ENCODE data around the gene KLC4.
"Not testable (repeated sequence)": the region's sequence is repeated elsewhere in the genome, so short reads cannot be mapped to it uniquely, and the experiment has no call there.

KLC4 gene

DNA sequence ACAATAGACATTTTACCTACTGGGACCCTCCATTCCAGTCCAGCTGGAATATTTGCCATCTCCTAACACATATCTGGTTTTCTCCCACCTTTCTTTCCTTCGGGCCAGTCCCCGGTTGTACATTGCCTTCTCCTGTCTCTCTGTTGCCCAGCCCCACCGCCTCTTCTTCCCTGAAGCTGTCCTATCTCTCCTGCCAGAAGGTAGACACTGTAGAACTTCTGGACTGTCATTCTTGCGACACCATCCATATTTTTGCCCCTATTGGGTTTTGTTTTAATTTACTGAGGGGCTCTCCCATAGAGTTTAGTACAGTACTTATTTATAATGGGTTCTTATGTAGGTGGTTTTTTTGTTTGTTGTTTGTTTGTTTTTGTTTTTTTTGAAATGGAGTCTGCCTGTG, 21.6 kb downstream of the KLC4 start:
- Histone ChIP-seq H3F3A (ENCODE audit: insufficient read depth, low read length) (no peaks in the 10 kb centered on the region), H3K4me3 (ENCODE audit: low read depth, low read length, poor library complexity, severe bottlenecking) (no peak overlapping the region), H3K9me3 (ENCODE audit: low read length) (no peaks in the 10 kb centered on the region), H3K4me1 (ENCODE audit: insufficient read depth, low read length, severe bottlenecking) (peaks cover 8% of the 10 kb centered on the region), H3K27ac (ENCODE audit: low read depth, low read length, poor library complexity, severe bottlenecking) (no peak overlapping the region), H3K36me3 (ENCODE audit: insufficient read depth, low read length) (no peaks in the 10 kb centered on the region), H3K9me2 (ENCODE audit: low read depth, low read length) (no peaks in the 10 kb centered on the region), H3K27me3 (ENCODE audit: insufficient read depth, low read length) (no peaks in the 10 kb centered on the region), H2AFZ (ENCODE audit: low read length) (no peak overlapping the region), H3K79me2 (ENCODE audit: insufficient read depth, low read length) (no peaks in the 10 kb centered on the region), H3K9ac (ENCODE audit: low read length) (no peak overlapping the region), H3K4me2 (ENCODE audit: low read length) (no peak overlapping the region), H4K20me1 (ENCODE audit: insufficient read depth, low read length) (no peaks in the 10 kb centered on the region)
- TF ChIP-seq, protein P1, sequence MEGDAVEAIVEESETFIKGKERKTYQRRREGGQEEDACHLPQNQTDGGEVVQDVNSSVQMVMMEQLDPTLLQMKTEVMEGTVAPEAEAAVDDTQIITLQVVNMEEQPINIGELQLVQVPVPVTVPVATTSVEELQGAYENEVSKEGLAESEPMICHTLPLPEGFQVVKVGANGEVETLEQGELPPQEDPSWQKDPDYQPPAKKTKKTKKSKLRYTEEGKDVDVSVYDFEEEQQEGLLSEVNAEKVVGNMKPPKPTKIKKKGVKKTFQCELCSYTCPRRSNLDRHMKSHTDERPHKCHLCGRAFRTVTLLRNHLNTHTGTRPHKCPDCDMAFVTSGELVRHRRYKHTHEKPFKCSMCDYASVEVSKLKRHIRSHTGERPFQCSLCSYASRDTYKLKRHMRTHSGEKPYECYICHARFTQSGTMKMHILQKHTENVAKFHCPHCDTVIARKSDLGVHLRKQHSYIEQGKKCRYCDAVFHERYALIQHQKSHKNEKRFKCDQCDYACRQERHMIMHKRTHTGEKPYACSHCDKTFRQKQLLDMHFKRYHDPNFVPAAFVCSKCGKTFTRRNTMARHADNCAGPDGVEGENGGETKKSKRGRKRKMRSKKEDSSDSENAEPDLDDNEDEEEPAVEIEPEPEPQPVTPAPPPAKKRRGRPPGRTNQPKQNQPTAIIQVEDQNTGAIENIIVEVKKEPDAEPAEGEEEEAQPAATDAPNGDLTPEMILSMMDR (IDR thresholded peaks at IDR 0.05; ENCODE audit: low read length), result no peak
- no peak for TF ChIP-seq EZH2 (IDR thresholded peaks at IDR 0.05; ENCODE audit: borderline replicate concordance, low read length)

DNA sequence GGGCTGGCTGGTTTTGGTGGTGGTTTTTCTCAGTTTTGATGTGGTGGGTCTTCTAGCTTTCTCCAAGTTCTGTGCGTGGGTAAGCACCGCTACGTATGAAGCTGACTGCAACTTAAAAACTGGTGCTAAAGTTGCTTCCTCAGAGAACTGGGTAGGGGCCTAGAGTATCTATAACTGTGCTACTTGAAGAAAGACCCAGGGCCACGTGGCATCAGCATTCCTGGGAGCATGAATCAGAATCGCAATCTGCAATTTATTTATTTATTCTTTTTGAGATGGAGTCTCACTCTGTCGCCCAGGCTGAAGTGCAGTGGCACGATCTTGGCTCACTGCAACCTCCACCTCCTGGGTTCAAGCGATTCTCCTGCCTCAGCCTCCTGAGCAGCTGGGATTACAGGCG, 22.5 kb downstream of the KLC4 start:
- H3K4me3 ChIP-seq (ENCODE audit: low read depth, low read length, poor library complexity, severe bottlenecking); H3K4me2 ChIP-seq (ENCODE audit: low read length): not testable (repeated sequence)

GRCh38 chr6:43082806-43083655, 23.6 kb downstream of the KLC4 start:
- H3K4me1 ChIP-seq (ENCODE audit: insufficient read depth, low read length, severe bottlenecking), result no peaks in the 10 kb centered on the region
- H3K9me2 ChIP-seq (ENCODE audit: low read depth, low read length), result no peaks in the 10 kb centered on the region
- no peak overlapping the region for H2AFZ ChIP-seq (ENCODE audit: low read length)
- no peaks in the 10 kb centered on the region for H3K9me3 ChIP-seq (ENCODE audit: low read length)
- H3K27ac ChIP-seq (ENCODE audit: low read depth, low read length, poor library complexity, severe bottlenecking), result no peak overlapping the region
- no peaks in the 10 kb centered on the region for H3F3A ChIP-seq (ENCODE audit: insufficient read depth, low read length)
- no peaks in the 10 kb centered on the region for H4K20me1 ChIP-seq (ENCODE audit: insufficient read depth, low read length)
- H3K27me3 ChIP-seq (ENCODE audit: insufficient read depth, low read length), result no peaks in the 10 kb centered on the region
- no peak overlapping the region for H3K9ac ChIP-seq (ENCODE audit: low read length)
- H3K4me2 ChIP-seq (ENCODE audit: low read length), result no peak overlapping the region
- H3K79me2 ChIP-seq (ENCODE audit: insufficient read depth, low read length), result no peaks in the 10 kb centered on the region
- no peak overlapping the region for H3K4me3 ChIP-seq (ENCODE audit: low read depth, low read length, poor library complexity, severe bottlenecking)
- TF ChIP-seq, protein P1 (IDR thresholded peaks at IDR 0.05; ENCODE audit: low read length), result no peak
- TF ChIP-seq EZH2 (IDR thresholded peaks at IDR 0.05; ENCODE audit: borderline replicate concordance, low read length), result no peak
- no peaks in the 10 kb centered on the region for H3K36me3 ChIP-seq (ENCODE audit: insufficient read depth, low read length)

More for the DNA sequence above, 22.5 kb downstream of the KLC4 start:
- not testable (repeated sequence) for H4K20me1 ChIP-seq (ENCODE audit: insufficient read depth, low read length); H3K4me1 ChIP-seq (ENCODE audit: insufficient read depth, low read length, severe bottlenecking); H3K36me3 ChIP-seq (ENCODE audit: insufficient read depth, low read length); H3K9me3 ChIP-seq (ENCODE audit: low read length); H3K9me2 ChIP-seq (ENCODE audit: low read depth, low read length); H2AFZ ChIP-seq (ENCODE audit: low read length); H3K27ac ChIP-seq (ENCODE audit: low read depth, low read length, poor library complexity, severe bottlenecking); H3K27me3 ChIP-seq (ENCODE audit: insufficient read depth, low read length); H3K9ac ChIP-seq (ENCODE audit: low read length); H3F3A ChIP-seq (ENCODE audit: insufficient read depth, low read length); H3K79me2 ChIP-seq (ENCODE audit: insufficient read depth, low read length)
